ENCODE measurements around the gene TMEM201. TPM values are rescaled to one million over a fixed set of nuclear protein-coding genes. Genes with fewer than 3 reads are reported as not detected.

The TMEM201 gene
- total RNA-seq, 2 donors from 2014 or later: 11.2 to 15.0 TPM

DNA sequence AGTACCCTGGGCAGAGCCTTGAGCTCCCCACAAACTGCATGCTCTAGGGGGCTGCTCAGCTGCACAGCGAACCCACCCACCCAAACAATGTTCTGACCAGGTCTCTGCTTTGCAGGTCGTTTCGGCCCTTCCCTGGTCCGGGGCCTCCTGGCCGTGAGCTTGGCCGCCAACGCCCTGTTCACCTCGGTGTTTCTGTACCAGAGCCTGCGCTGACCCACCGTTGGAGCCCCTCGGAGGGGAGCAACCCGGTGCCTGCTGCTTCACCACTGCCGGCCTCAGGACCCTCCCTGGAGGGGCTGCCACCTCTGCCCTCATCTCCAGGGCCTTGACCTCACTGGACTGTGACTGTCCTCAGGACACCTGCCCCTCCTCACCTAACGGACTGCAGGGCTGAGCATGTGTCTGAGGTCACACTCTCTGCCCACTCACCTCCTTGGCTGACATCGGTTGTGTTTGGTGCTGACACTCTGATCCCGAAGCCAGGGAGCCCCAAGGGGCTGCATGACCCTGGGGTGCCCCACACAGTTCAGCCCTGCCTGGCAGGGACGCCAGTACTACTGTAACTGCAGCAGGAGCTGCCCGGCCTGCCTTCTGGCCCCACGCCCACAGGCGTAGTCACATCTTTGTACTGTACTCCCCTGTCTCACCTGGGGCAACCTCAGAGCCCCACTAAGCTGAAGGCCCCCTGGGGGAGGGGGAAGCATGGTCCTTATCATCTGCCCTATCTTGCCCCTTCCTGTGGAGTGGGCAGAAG, 24.3 kb downstream of the TMEM201 start:
- Histone ChIP-seq H3K27ac (no peak overlapping the region), H3K9me3 (no peaks in the 10 kb centered on the region), H3K4me1 (ENCODE audit: control insufficient read depth in 1 of 2, low read depth in 2 of 2) (no peaks in the 10 kb centered on the region), H3K27me3 (replicated peaks; ENCODE audit: insufficient read depth) (no peaks in the 10 kb centered on the region), H3K4me3 (no peak overlapping the region), H3K36me3 (peaks cover 20% of the 10 kb centered on the region)
- no peak for TF ChIP-seq CTCF (IDR thresholded peaks at IDR 0.05)
- no peak for ATAC-seq (ENCODE audit: insufficient number of reproducible peaks, low FRiP score, low read depth)
- DNase-seq (ENCODE audit: low spot score): no peak

GRCh38 chr1:9613625-9614299, 25.1 kb downstream of the TMEM201 start:
- no peaks in the 10 kb centered on the region for H3K4me1 ChIP-seq (ENCODE audit: control insufficient read depth in 1 of 2, low read depth in 2 of 2)
- TF ChIP-seq CTCF (IDR thresholded peaks at IDR 0.05): no peak
- ATAC-seq (ENCODE audit: insufficient number of reproducible peaks, low FRiP score, low read depth): no peak
- no peak overlapping the region for H3K4me3 ChIP-seq
- H3K36me3 ChIP-seq: peaks cover 20% of the 10 kb centered on the region
- no peaks in the 10 kb centered on the region for H3K9me3 ChIP-seq
- no peaks in the 10 kb centered on the region for H3K27me3 ChIP-seq (replicated peaks; ENCODE audit: insufficient read depth)
- DNase-seq (ENCODE audit: low spot score): no peak
- H3K27ac ChIP-seq: no peak overlapping the region

- H3K27me3 ChIP-seq (replicated peaks; ENCODE audit: insufficient read depth): no peaks in the 10 kb centered on the region
- H3K4me3 ChIP-seq: no peak overlapping the region
- H3K36me3 ChIP-seq: peaks cover 12% of the 10 kb centered on the region
- H3K27ac ChIP-seq: no peak overlapping the region
- no peak for DNase-seq (ENCODE audit: low spot score)
- peak; percentile 30 for TF ChIP-seq CTCF (IDR thresholded peaks at IDR 0.05)
- no peaks in the 10 kb centered on the region for H3K9me3 ChIP-seq
- no peaks in the 10 kb centered on the region for H3K4me1 ChIP-seq (ENCODE audit: control insufficient read depth in 1 of 2, low read depth in 2 of 2)
- ATAC-seq (ENCODE audit: insufficient number of reproducible peaks, low FRiP score, low read depth): no peak
Measured at GRCh38 chr1:9615316-9616063, 26.8 kb downstream of the TMEM201 start.

DNA sequence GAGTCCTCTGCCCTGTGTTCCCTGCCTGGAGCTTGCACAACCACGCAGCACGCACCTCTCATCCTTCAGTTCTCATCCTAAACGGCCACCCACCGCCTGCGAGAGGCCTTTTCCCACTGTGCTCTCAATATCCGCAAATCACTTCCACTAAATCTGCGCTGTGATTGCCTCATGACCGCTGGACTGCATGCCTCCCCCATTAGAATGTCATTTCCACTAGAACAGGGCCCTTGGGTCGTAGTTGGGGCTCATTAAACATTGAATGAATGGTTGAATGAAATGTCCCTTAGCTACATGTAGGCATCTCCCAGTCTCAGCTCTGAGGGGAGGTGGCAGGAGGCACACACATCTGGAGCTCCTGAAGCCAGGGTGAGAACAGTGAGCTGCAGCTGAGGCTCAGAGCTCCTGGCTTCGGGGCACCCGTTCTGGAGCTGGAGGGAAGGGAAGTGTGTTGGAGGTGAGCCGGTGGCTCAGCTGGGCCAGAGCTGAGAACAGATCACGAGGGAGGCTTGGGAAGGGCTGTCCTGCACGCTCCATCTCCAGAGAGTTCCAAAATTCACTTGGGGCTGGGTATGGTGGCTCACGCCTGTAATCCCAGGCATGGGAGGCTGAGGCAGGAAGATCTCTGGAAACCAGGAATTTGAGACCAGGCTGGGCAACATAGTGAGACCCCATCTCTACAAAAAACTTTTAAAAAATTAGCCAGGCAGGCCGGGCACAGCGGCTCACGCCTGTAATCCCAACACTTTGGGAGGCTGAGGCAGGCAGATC, 30.4 kb downstream of the TMEM201 start:
- H3K27me3 ChIP-seq (replicated peaks; ENCODE audit: insufficient read depth): no peaks in the 10 kb centered on the region
- H3K27ac ChIP-seq: no peak overlapping the region
- no peak for TF ChIP-seq CTCF (IDR thresholded peaks at IDR 0.05)
- H3K9me3 ChIP-seq: no peaks in the 10 kb centered on the region
- H3K4me1 ChIP-seq (ENCODE audit: control insufficient read depth in 1 of 2, low read depth in 2 of 2): no peaks in the 10 kb centered on the region
- no peak for ATAC-seq (ENCODE audit: insufficient number of reproducible peaks, low FRiP score, low read depth)
- no peak overlapping the region for H3K4me3 ChIP-seq
- no peak for DNase-seq (ENCODE audit: low spot score)
- no peaks in the 10 kb centered on the region for H3K36me3 ChIP-seq
